HFFc6 (cell line): ENCODE results near the gene IGFL2. TPM values are rescaled to one million over a fixed set of nuclear protein-coding genes. Genes with fewer than 3 reads are reported as not detected.
"Not testable (repeated sequence)": the region's sequence is repeated elsewhere in the genome, so short reads cannot be mapped to it uniquely, and the experiment has no call there.

ENCODE experiments used
- DNase-seq: peaks from one replicate; pipeline ENCODE4 v3.0.0-alpha.2; 2018
- H3K27ac Mint-ChIP-seq: 2 replicates; pipeline ENCODE4 v1.8.0; 2020; ENCODE audit warnings: mild to moderate bottlenecking, mixed read lengths
- H3K27me3 Mint-ChIP-seq: 2 replicates; pipeline ENCODE4 v1.8.0; 2021; ENCODE audit warnings: mild to moderate bottlenecking, moderate library complexity, mixed read lengths; ENCODE audit not compliant: insufficient read depth
- H3K36me3 Mint-ChIP-seq: 2 replicates; pipeline ENCODE4 v1.8.0; 2021; ENCODE audit warnings: low read depth, mixed read lengths
- H3K4me1 Mint-ChIP-seq: 2 replicates; pipeline ENCODE4 v1.8.0; 2020; ENCODE audit warnings: low read depth, mixed read lengths
- H3K4me3 Mint-ChIP-seq: 2 replicates; pipeline ENCODE4 v1.8.0; 2020; ENCODE audit warnings: mild to moderate bottlenecking, moderate library complexity, mixed read lengths
- H3K9me3 Mint-ChIP-seq: 2 replicates; pipeline ENCODE4 v1.8.0; 2020; ENCODE audit warnings: mild to moderate bottlenecking, mixed read lengths
- total RNA-seq, 6 experiments: library from RNA; stranded (reverse); fragmentation: NEBNext Ultra II Directional; extraction: Animal tissue kit (Norgen Biotek cat#: 25700); gene quantifications; 2 replicates in 1 of 6; 3 replicates in 5 of 6; pipeline ENCODE4 v1.2.3, GENCODE V29; 2021
- TF ChIP-seq, protein P1 (sequence below): fragments of 200-600 bp; sonication (generic); IDR thresholded peaks from 2 replicates; pipeline ENCODE4 v1.5.0; 2021; ENCODE audit warnings: antibody characterized with exemption, mild to moderate bottlenecking

IGFL2 gene
- total RNA-seq, 6 experiments from 2014 or later = not detected

DNA sequence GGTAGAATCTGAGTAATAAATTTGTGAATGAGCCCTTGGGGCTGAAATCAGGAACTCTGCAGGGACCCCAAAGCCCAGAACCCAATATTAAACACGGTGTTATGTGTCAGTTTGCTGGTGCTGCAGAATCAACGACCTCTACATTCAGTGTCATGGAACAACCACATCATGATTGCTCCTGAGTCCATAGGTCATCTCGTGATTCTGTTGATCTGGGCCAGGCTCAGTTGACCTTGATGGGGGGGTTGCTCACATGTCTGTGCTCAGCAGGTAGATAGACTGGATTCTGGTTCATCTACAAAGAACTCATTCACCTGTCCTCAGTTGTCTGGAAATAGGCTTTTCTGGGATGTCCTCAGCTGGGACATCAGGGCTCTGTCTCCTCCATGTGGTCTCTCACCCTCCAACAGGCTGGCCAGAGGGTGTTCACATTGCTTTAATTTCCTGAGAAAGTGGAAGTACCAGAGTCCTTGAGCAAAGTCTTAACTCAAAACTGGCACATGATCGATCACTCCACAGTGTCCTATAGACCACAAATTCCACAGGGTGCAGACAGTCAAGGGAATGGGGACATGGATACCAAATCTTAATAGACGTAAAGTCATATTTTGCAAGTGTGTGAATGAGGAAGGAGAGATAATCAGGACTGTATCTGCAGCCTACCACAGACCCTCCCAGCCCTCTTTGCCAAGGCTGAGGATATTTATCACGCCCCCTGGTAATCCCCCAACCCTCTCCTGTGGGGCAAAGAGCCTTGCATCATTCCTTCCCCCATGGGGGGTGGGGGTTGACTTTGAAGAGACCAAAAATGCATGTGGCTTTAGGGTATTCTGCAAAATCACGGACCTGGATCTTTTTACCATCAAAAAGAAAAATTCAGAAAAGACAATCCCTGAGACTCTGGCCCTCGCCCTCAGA lies 42.2 kb downstream of the IGFL2 start:
- TF ChIP-seq, protein P1, sequence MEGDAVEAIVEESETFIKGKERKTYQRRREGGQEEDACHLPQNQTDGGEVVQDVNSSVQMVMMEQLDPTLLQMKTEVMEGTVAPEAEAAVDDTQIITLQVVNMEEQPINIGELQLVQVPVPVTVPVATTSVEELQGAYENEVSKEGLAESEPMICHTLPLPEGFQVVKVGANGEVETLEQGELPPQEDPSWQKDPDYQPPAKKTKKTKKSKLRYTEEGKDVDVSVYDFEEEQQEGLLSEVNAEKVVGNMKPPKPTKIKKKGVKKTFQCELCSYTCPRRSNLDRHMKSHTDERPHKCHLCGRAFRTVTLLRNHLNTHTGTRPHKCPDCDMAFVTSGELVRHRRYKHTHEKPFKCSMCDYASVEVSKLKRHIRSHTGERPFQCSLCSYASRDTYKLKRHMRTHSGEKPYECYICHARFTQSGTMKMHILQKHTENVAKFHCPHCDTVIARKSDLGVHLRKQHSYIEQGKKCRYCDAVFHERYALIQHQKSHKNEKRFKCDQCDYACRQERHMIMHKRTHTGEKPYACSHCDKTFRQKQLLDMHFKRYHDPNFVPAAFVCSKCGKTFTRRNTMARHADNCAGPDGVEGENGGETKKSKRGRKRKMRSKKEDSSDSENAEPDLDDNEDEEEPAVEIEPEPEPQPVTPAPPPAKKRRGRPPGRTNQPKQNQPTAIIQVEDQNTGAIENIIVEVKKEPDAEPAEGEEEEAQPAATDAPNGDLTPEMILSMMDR = no peak
- H3K9me3 Mint-ChIP-seq = no peaks in the 10 kb centered on the region
- peaks cover 51% of the 10 kb centered on the region for H3K27me3 Mint-ChIP-seq
- no peak for DNase-seq
- peaks cover 17% of the 10 kb centered on the region for H3K4me1 Mint-ChIP-seq
- H3K27ac Mint-ChIP-seq = no peak overlapping the region
- H3K36me3 Mint-ChIP-seq = no peaks in the 10 kb centered on the region
- H3K4me3 Mint-ChIP-seq = no peak overlapping the region

DNA sequence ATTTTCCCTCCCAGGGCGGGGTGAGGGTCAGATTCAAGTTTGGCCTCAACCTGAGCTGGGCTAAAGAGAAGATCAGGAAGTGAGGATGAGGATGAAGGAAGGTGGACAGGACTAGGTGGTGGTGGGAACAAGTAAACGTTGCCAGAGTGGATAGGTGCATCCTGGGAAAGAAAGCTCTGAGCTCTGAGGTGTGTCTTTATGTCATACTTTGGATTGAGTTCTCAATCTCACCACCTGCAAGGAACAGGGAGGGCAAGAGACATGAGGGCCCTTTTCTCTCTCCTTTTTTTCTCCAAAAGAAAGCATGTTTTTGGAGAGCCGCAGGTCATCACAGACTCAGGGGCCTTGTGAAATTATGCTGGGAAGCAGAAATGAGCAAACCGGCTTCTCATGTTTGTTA lies 43.3 kb downstream of the IGFL2 start:
- H3K27ac Mint-ChIP-seq = no peak overlapping the region
- no peak for DNase-seq

DNA sequence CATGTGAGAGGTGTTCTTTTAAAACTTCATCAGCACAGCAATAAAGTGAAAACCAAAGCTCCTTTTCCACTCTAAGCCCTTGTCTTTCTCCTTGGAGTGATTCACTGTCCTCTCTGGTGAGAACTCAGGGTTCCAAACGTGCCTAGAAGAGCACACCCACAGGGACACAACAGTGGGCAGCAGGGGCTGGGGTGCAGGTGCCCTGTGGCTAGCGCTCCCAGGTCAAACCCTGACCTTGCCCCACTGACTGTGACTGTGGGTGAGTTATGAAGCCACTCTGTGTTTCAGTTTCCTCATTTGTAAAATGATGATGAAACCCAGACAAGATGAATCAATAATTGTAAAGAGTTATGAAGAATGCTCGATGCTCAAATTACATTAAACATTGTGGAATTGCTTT lies 43.9 kb downstream of the IGFL2 start:
- Mint-ChIP-seq H3K36me3 (no peaks in the 10 kb centered on the region), H3K9me3 (no peaks in the 10 kb centered on the region), H3K27me3 (peaks cover 54% of the 10 kb centered on the region), H3K4me3 (no peak overlapping the region), H3K4me1 (peaks cover 12% of the 10 kb centered on the region), H3K27ac (no peak overlapping the region)
- TF ChIP-seq, protein P1 = no peak
- DNase-seq = no peak

More for the DNA sequence above, 43.3 kb downstream of the IGFL2 start:
- Mint-ChIP-seq H3K9me3 (no peaks in the 10 kb centered on the region), H3K27me3 (peaks cover 56% of the 10 kb centered on the region), H3K4me3 (no peak overlapping the region), H3K4me1 (peaks cover 12% of the 10 kb centered on the region), H3K36me3 (no peaks in the 10 kb centered on the region)
- TF ChIP-seq, protein P1 = no peak

GRCh38 chr19:46192626-46192991 lies 44.6 kb downstream of the IGFL2 start:
- DNase-seq, H3K36me3 Mint-ChIP-seq, H3K27ac Mint-ChIP-seq, H3K9me3 Mint-ChIP-seq: not testable (repeated sequence)
- Mint-ChIP-seq H3K27me3 (peaks cover 61% of the 10 kb centered on the region), H3K4me1 (peaks cover 12% of the 10 kb centered on the region), H3K4me3 (peak overlapping the region; percentile 69)

- DNase-seq = peak; percentile 79
- no peak overlapping the region for H3K27ac Mint-ChIP-seq
- H3K36me3 Mint-ChIP-seq = no peaks in the 10 kb centered on the region
- H3K4me3 Mint-ChIP-seq = peak overlapping the region; percentile 69
- peaks cover 12% of the 10 kb centered on the region for H3K4me1 Mint-ChIP-seq
- TF ChIP-seq, protein P1 = no peak
- H3K27me3 Mint-ChIP-seq = peaks cover 59% of the 10 kb centered on the region
- H3K9me3 Mint-ChIP-seq = no peaks in the 10 kb centered on the region
These were observed 45.1 kb downstream of the IGFL2 start for GRCh38 chr19:46192992-46193650.

DNA sequence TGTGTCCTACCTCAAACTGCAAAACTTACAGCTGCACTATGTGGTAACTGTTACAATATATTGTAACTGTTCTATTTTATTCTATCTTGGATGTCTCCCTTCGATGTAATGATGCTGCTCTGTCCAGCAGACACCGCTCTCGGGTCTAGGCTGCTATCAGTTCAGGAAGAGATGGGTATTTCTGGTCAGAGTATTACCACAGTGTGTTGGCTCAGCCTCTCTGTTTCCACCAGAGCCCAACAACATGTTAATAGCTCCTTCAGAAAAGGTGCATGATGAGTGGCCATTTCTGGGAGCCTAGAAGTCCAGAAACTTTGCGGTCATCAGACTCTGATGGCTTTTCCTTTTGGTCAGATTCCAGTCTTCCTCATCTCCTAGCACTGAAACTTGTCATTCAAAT lies 45.6 kb downstream of the IGFL2 start:
- H3K36me3 Mint-ChIP-seq = no peaks in the 10 kb centered on the region
- TF ChIP-seq, protein P1 = no peak
- H3K9me3 Mint-ChIP-seq = no peaks in the 10 kb centered on the region
- no peak for DNase-seq
- peaks cover 61% of the 10 kb centered on the region for H3K27me3 Mint-ChIP-seq
- no peak overlapping the region for H3K27ac Mint-ChIP-seq
- H3K4me1 Mint-ChIP-seq = peaks cover 15% of the 10 kb centered on the region
- H3K4me3 Mint-ChIP-seq = peak overlapping the region; percentile 69; the same call in 1 of the 2 replicates
